BE2C (cell line): ENCODE data around the gene EWSR1.

ENCODE experiments used
- DNase-seq: peaks from one replicate; pipeline ENCODE4 v3.0.0-alpha.2; 2020
- H3K27me3 ChIP-seq: fragments of 250-450 bp; sonication (Bioruptor Pico); 2 replicates; pipeline ENCODE4 v1.5.1; 2020; ENCODE audit warnings: mild to moderate bottlenecking
- H3K36me3 ChIP-seq: fragments of 250-450 bp; sonication (Bioruptor Pico); 2 replicates; pipeline ENCODE4 v1.5.1; 2020; ENCODE audit warnings: mild to moderate bottlenecking
- H3K4me1 ChIP-seq: fragments of 250-450 bp; sonication (Bioruptor Pico); 2 replicates; pipeline ENCODE4 v1.5.1; 2020
- H3K4me3 ChIP-seq: 2 replicates; pipeline ENCODE4 v1.5.1; 2011; ENCODE audit warnings: low read depth, low read length
- H3K9me3 ChIP-seq: fragments of 250-450 bp; sonication (Bioruptor Pico); 2 replicates; pipeline ENCODE4 v1.5.1; 2020
- TF ChIP-seq, protein P1 (sequence below): IDR thresholded peaks from 2 replicates; pipeline ENCODE4 v1.5.1; 2012; ENCODE audit warnings: mild to moderate bottlenecking, low read depth, low read length

EWSR1 gene

GRCh38 chr22:29313576-29314466, 45.8 kb downstream of the EWSR1 start:
- DNase-seq: no peak
- Histone ChIP-seq H3K4me3 (no peak overlapping the region), H3K27me3 (peaks cover 52% of the 10 kb centered on the region), H3K4me1 (peaks cover 7% of the 10 kb centered on the region), H3K9me3 (no peaks in the 10 kb centered on the region), H3K36me3 (no peaks in the 10 kb centered on the region)
- TF ChIP-seq, protein P1, sequence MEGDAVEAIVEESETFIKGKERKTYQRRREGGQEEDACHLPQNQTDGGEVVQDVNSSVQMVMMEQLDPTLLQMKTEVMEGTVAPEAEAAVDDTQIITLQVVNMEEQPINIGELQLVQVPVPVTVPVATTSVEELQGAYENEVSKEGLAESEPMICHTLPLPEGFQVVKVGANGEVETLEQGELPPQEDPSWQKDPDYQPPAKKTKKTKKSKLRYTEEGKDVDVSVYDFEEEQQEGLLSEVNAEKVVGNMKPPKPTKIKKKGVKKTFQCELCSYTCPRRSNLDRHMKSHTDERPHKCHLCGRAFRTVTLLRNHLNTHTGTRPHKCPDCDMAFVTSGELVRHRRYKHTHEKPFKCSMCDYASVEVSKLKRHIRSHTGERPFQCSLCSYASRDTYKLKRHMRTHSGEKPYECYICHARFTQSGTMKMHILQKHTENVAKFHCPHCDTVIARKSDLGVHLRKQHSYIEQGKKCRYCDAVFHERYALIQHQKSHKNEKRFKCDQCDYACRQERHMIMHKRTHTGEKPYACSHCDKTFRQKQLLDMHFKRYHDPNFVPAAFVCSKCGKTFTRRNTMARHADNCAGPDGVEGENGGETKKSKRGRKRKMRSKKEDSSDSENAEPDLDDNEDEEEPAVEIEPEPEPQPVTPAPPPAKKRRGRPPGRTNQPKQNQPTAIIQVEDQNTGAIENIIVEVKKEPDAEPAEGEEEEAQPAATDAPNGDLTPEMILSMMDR: no peak

- Histone ChIP-seq H3K4me1 (peaks cover 7% of the 10 kb centered on the region), H3K27me3 (peaks cover 52% of the 10 kb centered on the region), H3K9me3 (no peaks in the 10 kb centered on the region), H3K4me3 (no peak overlapping the region), H3K36me3 (no peaks in the 10 kb centered on the region)
- no peak for DNase-seq
- TF ChIP-seq, protein P1: no peak
These were observed 46.6 kb downstream of the EWSR1 start for GRCh38 chr22:29314537-29315285.

DNA sequence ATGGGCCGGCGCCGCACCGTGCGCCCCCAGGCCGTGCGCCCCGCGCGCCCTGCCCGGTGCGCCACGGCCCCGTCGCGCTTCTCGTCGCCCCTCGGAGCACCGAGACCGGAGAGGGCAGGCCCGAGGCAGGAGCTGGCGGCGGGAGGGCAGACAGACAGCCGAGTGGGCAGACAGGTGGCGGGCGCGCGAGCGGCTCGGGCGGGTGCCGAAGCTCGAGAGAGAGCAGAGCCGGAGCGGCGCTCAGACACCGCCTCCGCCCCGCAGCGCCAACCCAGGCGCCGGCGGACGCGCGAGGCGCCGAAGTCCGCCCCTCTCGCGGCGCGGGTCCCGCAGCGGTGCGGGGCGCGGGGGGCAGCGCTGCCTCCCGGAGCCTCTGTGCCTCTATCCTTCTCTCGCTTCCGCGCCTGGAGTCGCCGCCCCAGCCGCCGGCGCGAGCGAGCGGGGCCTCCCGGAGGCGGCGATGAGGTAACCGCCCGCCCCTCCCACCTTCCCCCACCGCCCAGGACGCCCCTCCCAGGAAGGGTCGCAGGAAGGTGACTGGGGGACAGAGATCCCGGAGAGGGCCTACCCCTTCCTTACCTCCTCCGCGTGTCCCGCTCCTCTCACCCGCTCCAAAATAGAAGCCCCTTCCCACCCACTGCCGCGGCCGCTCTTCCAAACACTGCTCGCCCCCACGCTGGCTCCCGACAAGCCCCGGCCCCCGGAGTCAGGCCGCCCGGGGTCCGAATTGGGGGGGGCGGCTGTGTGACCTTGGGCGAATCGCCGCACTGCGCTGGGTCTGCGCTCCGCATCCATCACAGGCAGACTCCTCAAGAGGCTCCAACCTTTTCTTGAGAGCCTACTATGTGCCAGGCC, 47.4 kb downstream of the EWSR1 start, which contains the start of gene RASL10A:
Gene RASL10A, minus strand, starts transcription at position 412 of the 855 bp plus-strand sequence. CDS start 451 bp downstream, outside the sequence.
- peaks cover 7% of the 10 kb centered on the region for H3K4me1 ChIP-seq
- TF ChIP-seq, protein P1: no peak
- H3K9me3 ChIP-seq: no peaks in the 10 kb centered on the region
- no peak within 1 kb of the TSS; the same call in 1 of the 2 replicates for H3K4me3 ChIP-seq
- peaks cover 52% of the 10 kb centered on the region for H3K27me3 ChIP-seq
- no peaks in the 10 kb centered on the region for H3K36me3 ChIP-seq
- DNase-seq: no peak

DNA sequence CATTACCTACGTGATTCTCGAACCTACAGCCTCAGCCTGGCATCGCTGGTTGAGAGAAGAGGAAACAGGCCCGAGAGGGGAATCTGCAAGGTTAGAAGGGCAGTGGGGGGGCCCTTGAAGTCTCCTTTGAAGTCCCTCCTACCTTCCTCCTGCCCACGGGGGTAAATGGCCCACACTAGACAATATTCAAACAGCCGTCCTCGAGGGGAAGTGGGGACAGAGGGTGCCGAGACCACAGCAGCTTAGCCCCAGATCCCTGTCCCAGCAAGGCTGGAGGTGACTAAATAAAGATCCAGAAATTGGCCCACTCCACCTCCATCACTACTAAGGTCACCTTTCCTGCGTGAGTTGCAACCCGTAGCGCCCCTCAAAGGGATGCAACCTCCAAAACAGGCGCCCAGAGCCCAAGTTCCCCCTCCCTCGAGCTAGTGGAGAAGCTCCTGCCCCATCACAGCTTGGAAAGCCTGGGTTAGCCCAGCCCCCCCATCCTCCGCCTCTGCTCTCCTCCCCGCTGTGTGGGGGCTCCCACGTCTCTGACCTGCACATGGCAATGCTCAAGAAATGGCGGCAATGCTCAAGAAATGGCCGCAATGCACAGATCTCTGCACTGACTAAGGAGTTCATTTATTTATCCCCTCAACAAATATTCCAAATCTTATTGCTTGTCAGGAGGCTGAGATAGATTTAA, 48.2 kb downstream of the EWSR1 start:
- Histone ChIP-seq H3K9me3 (no peaks in the 10 kb centered on the region), H3K4me1 (peaks cover 2% of the 10 kb centered on the region; the same call in 1 of the 2 replicates), H3K27me3 (peaks cover 52% of the 10 kb centered on the region), H3K4me3 (no peak overlapping the region), H3K36me3 (no peaks in the 10 kb centered on the region)
- DNase-seq: no peak
- TF ChIP-seq, protein P1: no peak

DNA sequence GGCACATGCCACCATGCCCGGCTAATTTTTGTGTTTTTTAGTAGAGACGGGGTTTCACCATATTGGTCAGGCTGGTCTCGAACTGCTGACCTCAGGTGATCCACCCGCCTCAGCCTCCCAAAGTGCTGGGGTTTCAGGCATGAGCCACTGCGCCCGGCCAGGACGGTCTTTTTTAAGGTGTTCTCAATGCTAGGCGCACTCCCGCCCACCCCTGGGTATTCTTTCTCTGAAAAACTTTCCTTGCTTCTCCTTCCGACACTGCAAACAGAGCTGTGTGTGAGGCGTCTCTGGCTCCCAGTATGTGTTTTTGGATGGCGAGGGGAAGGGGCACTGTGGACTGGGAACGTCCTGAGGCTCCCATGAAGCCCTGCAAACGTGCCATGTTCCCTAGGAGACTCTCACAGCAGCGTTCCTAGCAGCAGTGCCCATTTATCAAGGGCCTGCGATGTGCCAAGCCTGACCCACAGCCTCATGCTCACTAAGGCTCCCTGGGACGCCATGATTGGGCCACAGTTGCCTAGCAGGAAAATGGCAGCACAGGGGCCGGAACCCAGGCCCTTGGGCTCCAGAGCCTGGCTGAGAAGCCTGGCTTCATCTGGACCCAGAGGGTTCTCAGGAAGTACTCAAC, 49.9 kb downstream of the EWSR1 start:
- TF ChIP-seq, protein P1: no peak
- peaks cover 36% of the 10 kb centered on the region for H3K27me3 ChIP-seq
- no peak for DNase-seq
- H3K9me3 ChIP-seq: no peaks in the 10 kb centered on the region
- no peak overlapping the region for H3K4me3 ChIP-seq
- H3K36me3 ChIP-seq: no peaks in the 10 kb centered on the region
- no peaks in the 10 kb centered on the region for H3K4me1 ChIP-seq
